Ureter (tissue), 1 donor: ENCODE results near the gene RNF31. TPM values are rescaled to one million over a fixed set of nuclear protein-coding genes. Genes with fewer than 3 reads are reported as not detected.

ENCODE experiments used
- DNase-seq: peaks from one replicate; pipeline ENCODE4 v3.0.0-alpha.2; 2020; ENCODE audit warnings: low spot score
- total RNA-seq: library from RNA; stranded (reverse); gene quantifications from one replicate; pipeline ENCODE4 v1.2.4, GENCODE V29; 2023
- donor health status: DM: yes; HTN: yes; CAD: no.

RNF31 gene
- total RNA-seq, 1 donor from 2014 or later = 86.6 TPM

DNA sequence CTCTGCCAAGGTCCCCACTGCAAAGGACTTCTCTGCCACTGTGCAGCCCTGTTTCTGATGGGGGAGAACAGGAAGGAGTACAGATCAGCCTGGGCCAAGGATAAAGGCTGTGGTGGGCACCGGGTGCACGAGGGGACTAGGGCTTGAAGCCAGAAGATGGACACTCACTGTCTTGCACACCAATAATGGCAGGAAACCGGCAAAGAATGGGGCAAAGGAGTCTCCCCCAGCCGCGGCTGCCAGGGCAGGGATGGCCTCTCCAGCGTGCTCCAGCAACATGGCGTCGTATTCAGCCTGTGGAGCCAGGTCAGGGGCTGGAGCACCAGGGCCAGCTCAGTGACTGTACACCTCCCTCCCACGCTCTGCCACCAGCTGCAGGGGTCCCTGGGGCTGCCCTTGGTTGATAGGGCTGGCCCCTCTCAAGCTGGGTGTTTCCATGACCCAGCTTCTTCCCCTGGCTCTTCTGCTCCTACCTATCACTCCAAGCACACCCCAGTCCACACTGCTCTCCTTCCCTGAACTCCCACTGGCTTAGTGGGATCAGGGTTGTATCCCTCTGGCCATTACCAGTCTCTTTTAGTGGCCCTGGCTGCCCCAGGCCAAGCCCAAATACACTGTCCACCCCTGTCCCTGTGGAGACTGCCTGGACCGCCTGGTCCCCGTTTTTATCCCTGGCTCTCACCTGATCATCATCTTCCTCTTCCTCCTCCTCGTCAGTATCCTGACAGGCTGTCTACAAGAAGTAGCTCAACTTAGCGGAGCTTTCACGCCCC lies 35.0 kb downstream of the RNF31 start:
- DNase-seq = no peak

DNA sequence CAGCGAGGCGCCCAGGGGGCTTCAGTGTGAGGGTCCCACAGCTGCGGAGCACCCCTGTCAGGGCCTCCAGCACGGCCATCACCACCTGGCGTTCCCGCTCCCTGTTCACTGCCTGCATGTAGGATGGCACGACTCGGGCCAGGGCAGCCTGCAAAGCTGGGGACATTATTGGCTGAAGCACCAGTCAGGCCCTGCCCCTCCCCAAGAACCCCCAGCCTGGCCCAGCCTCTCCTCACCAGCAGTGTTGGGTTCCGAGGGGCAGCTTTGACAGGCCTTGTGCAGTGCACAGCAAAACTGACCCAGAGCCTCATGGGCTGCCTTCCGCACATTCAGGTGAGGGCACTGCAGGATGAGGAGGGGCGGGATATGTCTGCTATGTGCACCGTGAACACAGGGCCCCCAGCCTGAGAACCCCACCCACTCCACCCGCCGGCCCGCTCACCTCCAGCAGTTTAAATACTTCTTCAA lies 35.8 kb downstream of the RNF31 start:
- no peak for DNase-seq

DNA sequence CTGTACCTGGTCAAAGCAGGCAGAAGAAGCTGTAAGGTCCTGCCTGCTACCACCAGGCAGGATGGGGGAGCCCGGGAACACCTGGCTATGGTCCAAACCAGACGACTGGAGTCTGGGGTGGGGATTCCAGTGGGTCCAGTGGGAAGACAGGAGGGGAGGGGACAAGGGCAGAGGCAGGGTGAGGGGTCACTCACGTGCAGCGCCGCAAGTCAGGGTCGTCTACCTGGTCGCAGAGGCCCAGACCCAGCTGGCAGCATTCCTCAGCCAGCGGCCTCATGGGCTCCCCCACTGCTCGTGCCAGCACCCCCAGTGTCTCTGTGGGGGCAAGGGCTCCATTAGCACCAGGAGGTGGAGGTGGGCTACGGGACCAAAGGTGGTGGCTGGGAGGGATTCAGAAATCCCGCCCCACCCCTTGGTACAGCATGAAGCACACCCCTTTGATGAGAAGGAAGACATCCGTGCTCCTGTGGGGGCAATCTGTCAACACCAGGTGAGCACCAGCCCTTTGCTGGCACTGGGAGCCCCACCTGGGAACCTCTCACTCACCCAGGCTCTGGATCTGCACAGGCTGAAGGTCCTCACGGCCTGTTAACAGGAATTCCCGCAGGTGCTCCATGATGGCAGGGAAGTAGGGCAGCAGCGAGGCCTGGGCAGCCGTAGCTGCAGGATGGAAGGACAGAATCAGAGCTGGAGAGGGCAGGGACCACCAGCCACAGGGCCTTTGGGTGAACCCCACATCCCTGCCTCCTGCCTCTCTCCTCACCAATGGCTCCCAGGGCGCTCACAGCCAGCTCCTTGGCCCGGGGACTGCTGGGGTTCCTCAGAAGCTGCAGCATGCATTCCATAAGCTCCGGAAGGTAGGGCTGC lies 37.0 kb downstream of the RNF31 start:
- no peak for DNase-seq

DNA sequence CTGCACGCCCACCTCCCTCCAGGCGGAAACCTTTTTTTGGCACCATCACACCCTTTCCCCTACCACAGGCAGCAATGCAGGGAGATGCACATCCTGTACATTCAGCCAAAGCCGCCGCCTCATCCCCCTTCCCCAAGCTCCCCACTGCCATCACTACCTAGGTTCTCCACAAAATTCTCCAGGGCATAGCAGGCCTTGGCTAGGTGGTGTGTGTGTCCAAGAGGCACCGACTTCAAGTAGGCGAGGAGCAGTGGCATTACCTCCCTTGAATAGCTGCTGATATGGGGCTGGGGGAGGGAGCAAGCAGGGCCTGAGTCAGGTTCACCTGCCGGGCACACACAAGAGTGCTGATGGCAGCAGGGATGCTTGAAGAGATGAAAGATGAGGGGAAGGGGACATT lies 37.7 kb downstream of the RNF31 start:
- DNase-seq = no peak

DNA sequence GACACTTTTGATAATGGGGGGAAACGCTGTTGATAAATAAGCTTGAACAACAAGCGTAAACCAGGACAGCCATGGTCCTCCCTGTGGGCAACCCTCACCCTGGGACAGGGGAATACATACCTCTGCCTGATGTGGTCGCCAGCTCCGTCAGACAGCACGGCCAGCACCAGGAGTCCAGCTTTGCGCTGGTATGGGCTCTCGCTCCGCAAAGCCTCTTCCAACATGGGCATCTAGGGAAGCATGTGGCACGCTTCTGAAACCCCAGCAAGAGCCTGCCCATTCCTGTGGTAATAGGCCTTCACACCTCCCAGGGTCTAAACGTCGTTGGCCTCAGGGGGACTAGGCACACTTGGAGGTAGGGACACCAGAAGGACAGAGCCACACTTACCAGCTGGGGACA lies 38.4 kb downstream of the RNF31 start:
- DNase-seq = no peak

DNA sequence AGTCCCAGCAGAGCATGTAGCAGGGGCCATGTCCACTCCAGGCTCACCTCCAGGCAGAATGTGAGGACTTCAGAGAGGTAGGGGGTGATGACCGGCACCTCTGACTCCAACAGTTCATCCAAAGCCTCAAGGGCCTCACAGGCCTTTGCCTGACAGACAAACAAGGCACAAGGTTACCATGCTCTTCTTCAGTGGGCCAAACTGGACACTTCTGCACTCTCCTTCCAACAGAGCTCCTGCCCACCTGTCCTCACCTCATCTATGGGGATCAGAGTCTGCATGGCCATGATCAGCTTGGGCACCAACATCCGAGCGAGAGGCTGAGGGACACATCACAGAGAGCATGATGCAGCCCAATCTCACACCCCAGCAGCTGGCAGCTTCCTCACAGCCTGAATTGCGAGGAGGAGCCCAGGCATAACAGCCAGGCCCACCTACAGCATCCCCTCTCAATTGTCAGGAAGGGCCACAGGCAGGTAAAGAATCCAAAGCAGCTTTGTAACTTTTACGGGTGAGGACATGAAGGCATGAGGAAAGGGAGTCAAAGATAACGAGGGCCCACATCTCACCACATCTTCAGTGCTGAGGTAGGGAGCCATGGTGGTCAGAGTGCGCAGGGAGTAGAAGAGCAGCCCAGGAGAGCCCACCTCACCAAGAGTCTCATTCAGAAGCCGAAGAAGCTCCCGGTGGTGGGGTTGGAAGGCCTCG lies 39.7 kb downstream of the RNF31 start:
- no peak for DNase-seq

DNA sequence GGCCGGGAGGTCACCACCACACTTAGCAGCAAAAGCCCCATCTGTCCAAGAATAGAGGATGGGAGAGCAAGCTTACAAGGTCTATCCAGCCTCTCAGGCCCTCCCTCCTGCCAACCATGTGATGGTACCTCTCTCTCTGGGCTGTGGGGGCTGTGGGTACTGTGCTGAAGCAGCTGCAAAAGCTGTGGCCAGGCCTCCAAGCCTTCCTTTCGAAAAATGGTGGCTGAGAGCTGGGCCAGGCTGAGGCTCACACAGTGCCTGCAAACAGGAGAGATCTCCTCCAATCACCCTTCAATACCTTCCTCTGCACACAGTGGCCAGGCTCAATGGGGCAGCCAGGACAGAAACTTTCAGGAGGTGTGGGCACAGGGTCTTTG lies 40.2 kb downstream of the RNF31 start:
- DNase-seq = no peak

DNA sequence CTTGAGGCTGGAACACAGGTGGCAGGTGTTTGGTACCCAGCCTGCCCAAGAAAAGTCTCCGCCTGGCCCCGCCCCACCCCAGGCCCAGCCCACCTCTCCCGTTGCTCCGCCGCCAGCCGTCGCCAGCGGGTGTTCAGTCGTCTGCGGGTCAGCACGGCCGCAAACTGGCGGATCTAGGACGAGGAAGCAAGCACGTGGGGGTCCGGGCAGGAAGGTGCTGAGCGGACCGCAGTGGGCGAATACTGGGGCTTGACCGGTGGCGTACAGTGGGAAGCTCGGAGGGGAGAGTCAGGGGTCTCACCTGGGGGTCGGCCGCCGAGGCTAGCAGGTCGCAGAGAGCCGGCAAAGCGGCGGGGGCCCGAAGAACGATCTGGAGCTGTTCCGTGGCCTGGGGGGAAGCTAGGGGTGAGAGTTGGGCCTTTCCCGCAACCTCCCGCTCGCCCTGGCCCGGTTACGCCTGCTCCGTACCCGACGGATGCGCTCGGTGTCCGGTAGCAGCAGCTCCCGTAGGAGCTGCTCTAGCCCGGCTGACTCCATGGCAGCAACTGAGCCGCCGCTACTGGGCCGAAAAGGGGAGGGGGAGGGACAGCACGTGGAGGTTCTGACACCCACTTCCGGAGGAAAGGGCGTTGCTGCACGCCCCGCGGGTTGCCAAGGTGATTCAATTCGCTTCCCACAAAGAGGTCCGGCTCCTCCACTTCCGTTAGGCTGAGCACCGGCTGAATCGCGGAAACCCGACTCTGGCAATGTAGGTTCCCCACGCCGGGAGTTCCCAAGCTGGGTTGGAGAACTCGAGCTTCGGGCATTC lies 41.2 kb downstream of the RNF31 start, which contains the start of gene IPO4:
IPO4 (minus strand) TSS at position 566 of the 808 bp plus-strand sequence; CDS start at position 537, 29 bp downstream.
- DNase-seq = peak; percentile 98

- DNase-seq = no peak
Observed at GRCh38 chr14:24189059-24189375, 41.7 kb downstream of the RNF31 start.

GRCh38 chr14:24189460-24189859 lies 42.2 kb downstream of the RNF31 start:
- DNase-seq = no peak

- DNase-seq = no peak
Observed at GRCh38 chr14:24190416-24190815, 43.1 kb downstream of the RNF31 start.

GRCh38 chr14:24192933-24193332 lies 45.6 kb downstream of the RNF31 start:
- no peak for DNase-seq

DNA sequence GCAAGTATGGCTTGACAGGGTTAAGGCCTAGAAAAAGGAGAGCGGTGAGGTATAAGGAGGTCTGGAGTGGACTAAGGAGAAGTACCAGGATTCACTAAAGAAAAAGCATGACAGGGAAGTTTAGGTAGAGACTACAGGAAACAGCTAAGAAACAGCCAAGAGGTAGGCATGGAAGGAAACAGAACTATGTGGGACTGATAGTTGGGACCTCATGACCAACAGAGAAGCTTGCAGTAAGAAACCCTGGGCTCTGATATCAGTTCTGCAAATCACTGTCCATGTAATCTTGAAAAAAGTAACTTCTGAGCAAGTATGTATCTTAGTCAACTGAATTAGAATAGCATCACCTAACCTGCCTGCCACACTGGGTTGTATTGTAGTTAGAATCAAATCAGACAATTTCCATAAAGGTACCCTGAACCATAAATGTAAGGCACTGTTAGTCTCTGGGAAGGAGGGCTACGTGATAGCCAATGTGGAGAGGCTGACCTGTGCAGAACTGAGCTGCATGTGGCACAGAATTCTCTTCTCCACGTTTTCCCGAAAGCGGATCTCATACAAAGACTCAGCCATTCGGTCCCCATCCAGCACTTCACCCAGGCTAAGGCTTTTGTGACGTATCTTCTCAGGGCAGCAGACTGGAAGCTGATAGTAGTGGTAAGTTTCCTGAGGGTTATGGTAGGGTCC lies 47.0 kb downstream of the RNF31 start:
- DNase-seq = no peak

- no peak for DNase-seq
Observed at GRCh38 chr14:24194873-24195185, 47.5 kb downstream of the RNF31 start.

DNA sequence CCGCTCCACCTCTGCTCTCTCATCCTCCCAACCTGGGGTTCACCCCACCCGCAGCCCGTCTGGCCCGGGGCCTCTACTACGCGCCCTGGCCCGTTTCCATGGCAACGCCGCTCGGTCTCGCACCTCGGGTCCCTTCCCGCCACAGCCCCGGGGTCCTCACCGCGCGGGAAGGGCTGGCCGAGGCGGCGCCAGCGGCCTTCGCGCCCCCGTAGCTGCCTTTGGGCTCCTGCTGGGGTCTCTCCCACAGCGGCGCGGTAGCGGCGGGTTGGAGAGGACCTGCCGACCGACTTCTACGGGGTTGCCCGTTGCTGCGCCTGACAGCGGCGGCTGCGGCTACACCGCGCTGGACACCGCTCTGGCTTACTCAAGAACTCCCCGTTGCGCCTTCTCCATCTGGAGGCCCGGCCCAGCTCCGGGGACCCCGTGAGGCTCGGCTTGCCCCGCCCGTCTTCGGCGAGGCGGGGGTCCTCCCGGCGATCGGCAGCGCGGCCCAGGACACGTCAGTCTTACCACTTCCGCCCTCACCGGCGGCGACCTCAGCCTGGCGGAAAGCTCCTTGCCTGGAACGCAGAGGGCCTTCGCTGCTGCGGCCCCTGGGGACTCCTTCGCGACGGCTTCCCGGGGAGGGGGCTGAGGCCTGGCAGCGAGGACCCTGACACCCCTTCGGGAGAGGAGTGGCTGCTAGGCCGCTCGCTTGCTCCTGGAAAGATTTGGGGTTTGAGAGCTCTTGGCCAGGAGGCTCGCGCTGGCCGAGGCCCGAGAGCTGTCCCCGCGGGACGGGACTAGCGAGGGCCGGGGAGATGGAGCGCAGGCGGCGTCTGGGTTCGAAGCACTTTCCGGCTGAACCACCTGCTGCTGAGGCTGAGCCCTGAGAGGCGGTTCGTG lies 48.1 kb downstream of the RNF31 start, which contains the start of gene TM9SF1:
TM9SF1 (minus strand) TSS at position 256 of the 885 bp plus-strand sequence. CDS start 422 bp downstream, outside the sequence.
- peak; percentile 88 for DNase-seq

- no peak for DNase-seq
Observed at GRCh38 chr14:24196071-24197055, 49.1 kb downstream of the RNF31 start.

DNA sequence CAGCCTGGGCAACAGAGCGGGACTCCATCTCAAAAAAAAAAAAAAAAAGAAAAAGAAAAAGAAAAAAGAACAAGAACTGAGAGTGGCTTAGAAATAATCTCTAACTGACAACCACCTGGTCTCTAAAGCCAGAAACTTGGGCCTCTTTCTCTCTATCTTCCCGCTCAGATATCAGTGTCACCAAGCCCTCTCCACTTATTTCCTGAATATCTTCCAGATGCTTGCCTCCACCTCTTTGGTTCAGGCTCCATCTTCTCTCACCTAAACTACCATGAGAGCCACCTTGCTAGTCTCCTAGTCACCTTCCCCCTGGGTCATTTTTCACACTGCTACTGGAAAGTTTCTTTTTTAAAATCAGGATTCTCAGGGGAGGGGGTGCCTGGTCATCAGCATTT lies 49.8 kb downstream of the RNF31 start:
- no peak for DNase-seq

GRCh38 chr14:24198814-24199524 lies 51.7 kb downstream of the RNF31 start:
- DNase-seq = no peak
